ENCODE results near the gene TTC23L. TPM values are rescaled to one million over a fixed set of nuclear protein-coding genes. Genes with fewer than 3 reads are reported as not detected.

Gene TTC23L
- total and polyA plus RNA-seq, 2 experiments from 2014 or later: 2.2 to 2.3 TPM

DNA sequence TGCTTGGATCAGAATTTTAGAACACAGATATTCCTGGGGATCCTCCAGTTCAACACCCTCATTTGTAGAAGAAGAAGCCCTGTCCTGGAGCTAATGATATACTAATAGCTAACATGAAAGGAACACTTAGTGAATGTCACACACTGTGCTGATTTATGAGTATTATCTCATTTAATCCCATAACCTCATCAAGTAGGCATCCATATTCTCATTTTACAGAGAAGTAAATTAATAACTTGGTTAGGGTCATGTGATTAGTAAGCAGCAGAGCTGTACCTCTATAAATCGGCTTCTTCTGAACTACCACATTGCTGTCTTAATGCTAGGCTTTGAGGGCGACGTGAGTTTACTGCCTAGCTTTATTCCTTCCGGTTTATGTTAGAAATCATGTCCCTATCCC is 6.0 kb downstream of the TTC23L start (continued):
- TF ChIP-seq EZH2 (IDR thresholded peaks at IDR 0.05; ENCODE audit: low read depth, unreplicated experiment) (no peak), POLR2AphosphoS5 (IDR thresholded peaks at IDR 0.05; ENCODE audit: low read depth) (no peak), STAT1 (IDR thresholded peaks at IDR 0.05; ENCODE audit: unreplicated experiment) (no peak), JUNB (IDR thresholded peaks at IDR 0.05; ENCODE audit: unreplicated experiment) (no peak)

DNA sequence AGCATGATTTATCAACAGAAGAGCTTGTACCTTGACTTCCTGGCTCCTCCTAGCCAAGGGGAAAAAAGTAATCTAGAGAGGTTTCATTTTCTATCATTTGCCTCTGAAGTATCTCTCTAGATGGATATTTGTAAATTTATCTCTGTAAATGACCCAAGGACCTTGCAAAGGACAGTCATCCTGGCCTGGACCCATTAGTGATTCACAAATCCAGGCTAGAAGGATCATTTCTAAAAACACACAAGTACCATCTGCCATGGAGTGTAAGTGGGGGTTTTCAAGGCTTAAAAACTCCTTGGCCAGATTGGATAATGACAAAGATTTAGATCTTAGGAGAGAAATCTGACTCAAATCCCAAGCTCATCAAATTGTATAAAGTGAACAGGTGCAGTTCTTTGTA is 8.1 kb downstream of the TTC23L start:
- peaks cover 24% of the 10 kb centered on the region; the same call in 2 of the 3 replicates for H3K36me3 Mint-ChIP-seq (ENCODE audit: low read depth)
- H3K27me3 Mint-ChIP-seq (ENCODE audit: insufficient read depth, low read depth, poor library complexity): no peaks in the 10 kb centered on the region
- H3K4me3 Mint-ChIP-seq: no peak overlapping the region
- peaks cover 4% of the 10 kb centered on the region for H3K9me3 Mint-ChIP-seq
- Histone ChIP-seq H3K9me2 (ENCODE audit: insufficient read depth) (peaks cover 1% of the 10 kb centered on the region; the same call in 1 of the 2 replicates), H4K20me1 (replicated peaks; ENCODE audit: insufficient read depth) (no peaks in the 10 kb centered on the region), H3K27me3 (ENCODE audit: insufficient read depth) (no peaks in the 10 kb centered on the region), H3K4me1 (ENCODE audit: insufficient read depth) (peaks cover 9% of the 10 kb centered on the region; the same call in 1 of the 2 replicates), H2AFZ (no peak overlapping the region), H3K36me3 (ENCODE audit: insufficient read depth) (no peaks in the 10 kb centered on the region), H3F3A (replicated peaks; ENCODE audit: low read depth) (0 out of 2 replicates have a peak, but pooled peaks cover 3% of the 10 kb centered on the region), H3K27ac (ENCODE audit: low read depth) (no peak overlapping the region), H3K79me2 (replicated peaks; ENCODE audit: insufficient read depth) (no peaks in the 10 kb centered on the region), H3K4me2 (no peak overlapping the region), H3K4me3 (no peak overlapping the region)
- peaks cover 11% of the 10 kb centered on the region; the same call in 2 of the 3 replicates for H3K4me1 Mint-ChIP-seq
- ATAC-seq (no peak), DNase-seq (ENCODE audit: low spot score) (no peak)
- no peak overlapping the region for H3K27ac Mint-ChIP-seq
- TF ChIP-seq JUNB (IDR thresholded peaks at IDR 0.05; ENCODE audit: unreplicated experiment) (no peak), ZNF331 (CRISPR knock-in tag; IDR thresholded peaks at IDR 0.05; ENCODE audit: low read depth) (no peak), POLR2AphosphoS5 (IDR thresholded peaks at IDR 0.05; ENCODE audit: low read depth) (no peak), ZNF114 (CRISPR knock-in tag; IDR thresholded peaks at IDR 0.05) (no peak), EZH2 (IDR thresholded peaks at IDR 0.05; ENCODE audit: low read depth, unreplicated experiment) (no peak), ZNF462 (CRISPR knock-in tag; IDR thresholded peaks at IDR 0.05) (no peak), CREB1 (CRISPR knock-in tag; IDR thresholded peaks at IDR 0.05; ENCODE audit: low read depth) (no peak), EZH2phosphoT487 (IDR thresholded peaks at IDR 0.05; ENCODE audit: unreplicated experiment) (no peak), NANOG (IDR thresholded peaks at IDR 0.05; ENCODE audit: borderline replicate concordance) (no peak), STAT1 (IDR thresholded peaks at IDR 0.05; ENCODE audit: unreplicated experiment) (no peak)
- TF ChIP-seq, protein P1, sequence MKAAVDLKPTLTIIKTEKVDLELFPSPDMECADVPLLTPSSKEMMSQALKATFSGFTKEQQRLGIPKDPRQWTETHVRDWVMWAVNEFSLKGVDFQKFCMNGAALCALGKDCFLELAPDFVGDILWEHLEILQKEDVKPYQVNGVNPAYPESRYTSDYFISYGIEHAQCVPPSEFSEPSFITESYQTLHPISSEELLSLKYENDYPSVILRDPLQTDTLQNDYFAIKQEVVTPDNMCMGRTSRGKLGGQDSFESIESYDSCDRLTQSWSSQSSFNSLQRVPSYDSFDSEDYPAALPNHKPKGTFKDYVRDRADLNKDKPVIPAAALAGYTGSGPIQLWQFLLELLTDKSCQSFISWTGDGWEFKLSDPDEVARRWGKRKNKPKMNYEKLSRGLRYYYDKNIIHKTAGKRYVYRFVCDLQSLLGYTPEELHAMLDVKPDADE (IDR thresholded peaks at IDR 0.05): no peak
- TF ChIP-seq, protein P2, sequence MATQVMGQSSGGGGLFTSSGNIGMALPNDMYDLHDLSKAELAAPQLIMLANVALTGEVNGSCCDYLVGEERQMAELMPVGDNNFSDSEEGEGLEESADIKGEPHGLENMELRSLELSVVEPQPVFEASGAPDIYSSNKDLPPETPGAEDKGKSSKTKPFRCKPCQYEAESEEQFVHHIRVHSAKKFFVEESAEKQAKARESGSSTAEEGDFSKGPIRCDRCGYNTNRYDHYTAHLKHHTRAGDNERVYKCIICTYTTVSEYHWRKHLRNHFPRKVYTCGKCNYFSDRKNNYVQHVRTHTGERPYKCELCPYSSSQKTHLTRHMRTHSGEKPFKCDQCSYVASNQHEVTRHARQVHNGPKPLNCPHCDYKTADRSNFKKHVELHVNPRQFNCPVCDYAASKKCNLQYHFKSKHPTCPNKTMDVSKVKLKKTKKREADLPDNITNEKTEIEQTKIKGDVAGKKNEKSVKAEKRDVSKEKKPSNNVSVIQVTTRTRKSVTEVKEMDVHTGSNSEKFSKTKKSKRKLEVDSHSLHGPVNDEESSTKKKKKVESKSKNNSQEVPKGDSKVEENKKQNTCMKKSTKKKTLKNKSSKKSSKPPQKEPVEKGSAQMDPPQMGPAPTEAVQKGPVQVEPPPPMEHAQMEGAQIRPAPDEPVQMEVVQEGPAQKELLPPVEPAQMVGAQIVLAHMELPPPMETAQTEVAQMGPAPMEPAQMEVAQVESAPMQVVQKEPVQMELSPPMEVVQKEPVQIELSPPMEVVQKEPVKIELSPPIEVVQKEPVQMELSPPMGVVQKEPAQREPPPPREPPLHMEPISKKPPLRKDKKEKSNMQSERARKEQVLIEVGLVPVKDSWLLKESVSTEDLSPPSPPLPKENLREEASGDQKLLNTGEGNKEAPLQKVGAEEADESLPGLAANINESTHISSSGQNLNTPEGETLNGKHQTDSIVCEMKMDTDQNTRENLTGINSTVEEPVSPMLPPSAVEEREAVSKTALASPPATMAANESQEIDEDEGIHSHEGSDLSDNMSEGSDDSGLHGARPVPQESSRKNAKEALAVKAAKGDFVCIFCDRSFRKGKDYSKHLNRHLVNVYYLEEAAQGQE (IDR thresholded peaks at IDR 0.05; ENCODE audit: unreplicated experiment): no peak
- TF ChIP-seq, protein P3, sequence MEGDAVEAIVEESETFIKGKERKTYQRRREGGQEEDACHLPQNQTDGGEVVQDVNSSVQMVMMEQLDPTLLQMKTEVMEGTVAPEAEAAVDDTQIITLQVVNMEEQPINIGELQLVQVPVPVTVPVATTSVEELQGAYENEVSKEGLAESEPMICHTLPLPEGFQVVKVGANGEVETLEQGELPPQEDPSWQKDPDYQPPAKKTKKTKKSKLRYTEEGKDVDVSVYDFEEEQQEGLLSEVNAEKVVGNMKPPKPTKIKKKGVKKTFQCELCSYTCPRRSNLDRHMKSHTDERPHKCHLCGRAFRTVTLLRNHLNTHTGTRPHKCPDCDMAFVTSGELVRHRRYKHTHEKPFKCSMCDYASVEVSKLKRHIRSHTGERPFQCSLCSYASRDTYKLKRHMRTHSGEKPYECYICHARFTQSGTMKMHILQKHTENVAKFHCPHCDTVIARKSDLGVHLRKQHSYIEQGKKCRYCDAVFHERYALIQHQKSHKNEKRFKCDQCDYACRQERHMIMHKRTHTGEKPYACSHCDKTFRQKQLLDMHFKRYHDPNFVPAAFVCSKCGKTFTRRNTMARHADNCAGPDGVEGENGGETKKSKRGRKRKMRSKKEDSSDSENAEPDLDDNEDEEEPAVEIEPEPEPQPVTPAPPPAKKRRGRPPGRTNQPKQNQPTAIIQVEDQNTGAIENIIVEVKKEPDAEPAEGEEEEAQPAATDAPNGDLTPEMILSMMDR (conservative IDR thresholded peaks at IDR 0.05; ENCODE audit: low read depth in 2 of 2): no peak
